ENCODE measurements around the gene RPP21.

RPP21 gene

GRCh38 chr6:30386166-30386565 lies 41.2 kb downstream of the RPP21 start:
- no peak for DNase-seq

DNA sequence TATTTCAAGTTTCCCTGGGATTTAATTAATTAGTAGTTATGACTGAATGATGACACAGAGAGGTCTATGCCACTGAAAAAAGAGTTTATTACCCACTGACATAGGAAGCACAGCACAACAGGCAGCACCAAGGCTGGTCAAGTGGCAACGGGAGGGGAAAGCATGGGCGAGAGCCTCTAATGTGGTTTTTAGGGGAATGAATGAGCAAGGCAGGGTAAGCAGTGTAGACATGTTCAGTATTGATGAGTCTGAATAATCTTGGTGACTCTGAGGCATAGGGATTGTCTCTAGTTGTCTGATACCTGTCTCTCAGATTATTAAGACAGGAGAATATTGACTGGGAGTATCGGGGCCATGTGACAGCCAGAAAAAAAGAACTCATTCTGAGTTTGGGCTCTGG lies 46.3 kb downstream of the RPP21 start:
- DNase-seq: no peak

DNA sequence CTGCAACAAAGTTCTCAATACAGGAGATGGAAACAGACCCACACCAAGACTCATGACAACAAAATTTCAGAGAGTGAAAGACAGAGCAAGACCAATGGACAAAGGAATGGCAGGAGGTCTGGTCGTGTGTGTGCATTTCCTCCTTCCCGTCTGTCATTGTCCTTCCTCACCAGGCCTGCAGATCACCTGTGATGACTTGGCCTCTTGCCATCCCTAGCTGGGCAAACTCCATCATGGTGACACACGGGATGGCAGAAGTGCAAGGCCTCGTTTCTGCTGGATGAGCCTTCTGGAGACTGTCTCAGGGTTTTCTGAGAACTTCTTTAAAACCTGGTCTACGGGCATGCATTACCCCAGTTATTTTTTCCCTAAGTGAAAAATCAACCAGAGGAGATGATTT lies 49.2 kb downstream of the RPP21 start:
- no peak for DNase-seq
